Spleen (tissue), 11 donors: ENCODE measurements around the gene SLC4A7. TPM values are rescaled to one million over a fixed set of nuclear protein-coding genes. Genes with fewer than 3 reads are reported as not detected.

Experiments used
- DNase-seq: peaks from one replicate; pipeline ENCODE4 v3.0.0-alpha.2; 2020
- H3K27ac ChIP-seq, 8 donors: fragments of 200-600 bp; sonication (generic) in 7 of 8; 1 replicate in 4 of 8; 2 replicates in 4 of 8; pipeline versions ENCODE4 v1.5.0 to v1.8.0; 2016 to 2021; ENCODE audit warnings: inconsistent platforms in 4 of 8, mild to moderate bottlenecking in 4 of 8, moderate library complexity in 1 of 8
- H3K27me3 ChIP-seq, 7 donors: fragments of 200-600 bp; sonication (generic) in 6 of 7; replicated peaks in 1 of 7; 1 replicate in 4 of 7; 2 replicates in 3 of 7; pipeline versions ENCODE4 v1.5.0 to v1.8.0; 2016 to 2021; ENCODE audit warnings: inconsistent platforms in 3 of 7, mild to moderate bottlenecking in 1 of 7
- H3K36me3 ChIP-seq, 6 donors: fragments of 200-600 bp; sonication (generic) in 5 of 6; 1 replicate in 4 of 6; 2 replicates in 2 of 6; pipeline versions ENCODE4 v1.5.0 to v1.8.0; 2016 to 2021; ENCODE audit warnings: inconsistent platforms in 2 of 6
- H3K4me1 ChIP-seq, 6 donors: fragments of 200-600 bp; sonication (generic) in 5 of 6; 1 replicate in 3 of 6; 2 replicates in 3 of 6; pipeline versions ENCODE4 v1.5.0 to v1.8.0; 2016 to 2021; ENCODE audit warnings: inconsistent platforms in 3 of 6
- H3K4me3 ChIP-seq, 8 donors: fragments of 200-600 bp; sonication (generic) in 7 of 8; 1 replicate in 4 of 8; 2 replicates in 4 of 8; pipeline versions ENCODE4 v1.5.0 to v1.8.0; 2016 to 2021; ENCODE audit warnings: inconsistent platforms in 4 of 8, mild to moderate bottlenecking in 4 of 8, moderate library complexity in 2 of 8
- H3K9me3 ChIP-seq, 8 donors: fragments of 200-600 bp; sonication (generic) in 7 of 8; 1 replicate in 4 of 8; 2 replicates in 4 of 8; pipeline versions ENCODE4 v1.5.0 to v1.8.0; 2016 to 2021; ENCODE audit warnings: inconsistent platforms in 4 of 8
- CTCF ChIP-seq, 11 experiments: fragments of 200-600 bp in 7 of 11; fragments of 450-650 bp in 4 of 11; sonication (generic) in 4 of 11; IDR thresholded peaks in 8 of 11; conservative IDR thresholded peaks in 3 of 11; 1 replicate in 7 of 11; 2 replicates in 4 of 11; pipeline versions ENCODE4 v1.4.0 to v1.8.0; 2016 to 2021; ENCODE audit warnings: antibody characterized with exemption in 11 of 11, inconsistent platforms in 4 of 11, mild to moderate bottlenecking in 1 of 11
- POLR2A ChIP-seq, 3 donors: fragments of 450-650 bp; IDR thresholded peaks; one replicate each; pipeline ENCODE4 v1.5.1; 2017; ENCODE audit warnings: antibody characterized with exemption in 3 of 3, mild to moderate bottlenecking in 1 of 3
- POLR2AphosphoS5 ChIP-seq, 3 donors: sonication (generic); formaldehyde crosslinking; IDR thresholded peaks; one replicate each; pipeline ENCODE4 v1.5.1; 2017; ENCODE audit warnings: antibody characterized with exemption in 3 of 3
- WGBS, 5 donors: extraction: QIAGEN DNeasy Blood & Tissue Kit in 3 of 5; methylation state at CpG; one replicate each; pipeline versions ENCODE4 v1.1.5 to v1.1.7; 2013 to 2018; 5-methylcytosine and 5-hydroxymethylcytosine counted together
- intact Hi-C: fragments of 100-400 bp; cut with DNase I; formaldehyde crosslinking; loops from one replicate; pipeline ENCODE4 v1.15.0; 2023; ENCODE audit warnings: low total_unique reads
- polyA plus RNA-seq, 3 donors: library from polyadenylated mRNA; stranded (reverse); fragments of 200-250 nt; gene quantifications; one replicate each; pipeline ENCODE4 v1.2.1, GENCODE V29; 2013
- total RNA-seq, 7 donors: library from RNA; depleted of rRNA in 3 of 7; stranded (reverse); fragments of >200 nt in 3 of 7; fragmentation: NEBNext Ultra II Directional in 4 of 7; extraction: Animal tissue kit (Norgen Biotek cat#: 25700) in 4 of 7; gene quantifications; one replicate each; pipeline versions ENCODE4 v1.1.0 to v1.2.1, GENCODE V29; 2016 to 2021
- donor health status: healthy with polysubstance abuse.
- donor health status: DM: no; HTN: no; CAD: no; lungs with moderate emphysema.
- donor health status: DM: no; HTN: no; CAD: no.
- donor health status: Bipolar disorder and iron deficiency.
- donor health status: healthy.
- donor health status: DM: no; HTN: no; CAD: no.
- donor health status: DM: yes; HTN: yes; CAD: no.

SLC4A7 gene
- total and polyA plus RNA-seq, 10 donors: 5.7 to 62.3 (median 38.9) TPM

- Histone ChIP-seq H3K27ac (peak overlapping the region in 7 of 8 donors; percentile 40 to 86 (median 68)), H3K27me3 (no peaks in the 10 kb centered on the region), H3K36me3 (peaks cover 0 to 9% (median 0%) of the 10 kb centered on the region in 6 donors), H3K4me1 (peaks cover 26 to 61% (median 51%) of the 10 kb centered on the region in 6 donors), H3K4me3 (peak overlapping the region in 1 of 8 donors; percentile 38), H3K9me3 (peaks cover 0 to 11% (median 3%) of the 10 kb centered on the region in 8 donors)
- TF ChIP-seq POLR2A (IDR thresholded peaks at IDR 0.05) (no peak), POLR2AphosphoS5 (IDR thresholded peaks at IDR 0.05) (no peak), CTCF (IDR thresholded peaks at IDR 0.05 in 8 of 11, conservative IDR thresholded peaks at IDR 0.05 in 3 of 11) (no peak)
- intact Hi-C loops: loop anchor here (10.0 kb wide), 1 partner anchor 195 kb away; no protein-coding TSS in a partner anchor
- DNase-seq: no peak
- 61 to 71% (median 67%) methylated on average over 2 of the region's 2 CpGs for WGBS, 5 donors
These were observed 4.2 kb downstream of the SLC4A7 start for GRCh38 chr3:27479806-27480543.

- H3K9me3 ChIP-seq: peaks cover 0 to 11% (median 1%) of the 10 kb centered on the region in 8 donors
- H3K4me3 ChIP-seq: no peak overlapping the region
- 69 to 95% (median 88%) methylated on average over 6 of the region's 6 CpGs for WGBS, 5 donors
- intact Hi-C loops: loop anchor here (10.0 kb wide), 1 partner anchor 203 kb away; no protein-coding TSS in a partner anchor
- DNase-seq: no peak
- no peaks in the 10 kb centered on the region for H3K27me3 ChIP-seq
- peaks cover 3 to 63% (median 13%) of the 10 kb centered on the region in 6 donors for H3K4me1 ChIP-seq
- H3K27ac ChIP-seq: no peak overlapping the region
- peaks cover 0 to 5% (median 0%) of the 10 kb centered on the region in 6 donors for H3K36me3 ChIP-seq
- TF ChIP-seq CTCF (IDR thresholded peaks at IDR 0.05 in 8 of 11, conservative IDR thresholded peaks at IDR 0.05 in 3 of 11) (no peak), POLR2A (IDR thresholded peaks at IDR 0.05) (no peak), POLR2AphosphoS5 (IDR thresholded peaks at IDR 0.05) (no peak)
These were observed 12.1 kb downstream of the SLC4A7 start for GRCh38 chr3:27471923-27472550.

- H3K9me3 ChIP-seq: peaks cover 0 to 7% (median 0%) of the 10 kb centered on the region in 8 donors
- peaks cover 0 to 4% (median 0%) of the 10 kb centered on the region in 6 donors for H3K36me3 ChIP-seq
- TF ChIP-seq POLR2A (IDR thresholded peaks at IDR 0.05): no peak
- TF ChIP-seq CTCF (IDR thresholded peaks at IDR 0.05 in 8 of 11, conservative IDR thresholded peaks at IDR 0.05 in 3 of 11): no peak
- no peak for TF ChIP-seq POLR2AphosphoS5 (IDR thresholded peaks at IDR 0.05)
- 96 to 98% (median 96%) methylated on average over 5 of the region's 5 CpGs for WGBS, 5 donors
- no peaks in the 10 kb centered on the region for H3K27me3 ChIP-seq
- intact Hi-C loops: no loop called here
- no peak overlapping the region for H3K27ac ChIP-seq
- H3K4me1 ChIP-seq: peaks cover 0 to 59% (median 10%) of the 10 kb centered on the region in 6 donors
- H3K4me3 ChIP-seq: no peak overlapping the region
- DNase-seq: no peak
These were observed 15.8 kb downstream of the SLC4A7 start for GRCh38 chr3:27468283-27468886.
